Measurements from ENCODE around the gene STIM1.

DNA sequence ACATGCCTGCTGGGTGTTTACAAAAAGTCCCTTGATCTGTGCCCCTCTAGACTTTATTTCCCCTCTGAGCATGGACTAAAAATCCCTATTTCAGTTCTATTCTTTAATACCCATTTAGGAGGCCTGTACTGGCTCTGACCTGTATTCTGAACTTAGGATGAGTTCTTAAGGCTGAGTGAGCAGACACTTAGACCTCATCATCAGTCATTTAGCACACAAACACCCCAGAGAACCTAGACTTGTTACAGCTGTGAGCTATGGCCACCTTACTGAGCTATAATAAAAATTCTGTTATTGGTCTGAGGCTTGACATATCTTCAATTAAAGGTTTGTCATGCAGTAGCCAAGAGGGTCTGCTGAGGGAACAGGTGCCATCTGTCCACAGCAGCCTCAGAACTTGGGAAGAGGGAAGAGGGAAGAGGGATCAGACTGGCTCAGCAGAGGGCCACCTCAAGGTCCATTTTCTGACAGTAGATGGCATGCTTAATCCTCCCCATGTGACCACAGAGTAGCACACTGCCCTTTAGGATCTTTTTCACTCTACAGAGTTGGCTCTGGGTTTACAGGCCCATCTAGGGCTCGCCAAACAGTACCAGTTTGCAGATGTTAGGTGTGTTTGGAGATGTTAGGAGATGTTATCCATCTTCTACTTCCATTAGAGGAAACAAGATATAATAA is 209.0 kb downstream of the STIM1 start:
- TF ChIP-seq POLR2AphosphoS5 (IDR thresholded peaks at IDR 0.05; ENCODE audit: borderline replicate concordance, low read depth, low read length) (no peak), EZH2 (IDR thresholded peaks at IDR 0.05) (no peak), FOXP2 (optimal IDR thresholded peaks at IDR 0.05; ENCODE audit: control extremely low read depth, extremely low read length, insufficient read depth) (no peak)
